PFSK-1 (cell line): ENCODE measurements around the gene MPDZ.

Experiments used
- FOXP2 ChIP-seq: optimal IDR thresholded peaks from 2 replicates; pipeline ENCODE3; 2011; ENCODE audit warnings: borderline replicate concordance, control low read depth, inconsistent platforms; ENCODE audit not compliant: insufficient read depth; ENCODE audit errors: extremely low read length, extremely low read depth
- POLR2AphosphoS5 ChIP-seq: IDR thresholded peaks from 2 replicates; pipeline ENCODE4 v1.6.1; 2012; ENCODE audit warnings: low read depth, mild to moderate bottlenecking, control low read depth, low read length, moderate library complexity
- REST ChIP-seq, 2 experiments: IDR thresholded peaks; 2 replicates each; pipeline versions ENCODE4 v1.6.1 to v1.8.0; 2011 to 2012; ENCODE audit warnings: low read depth in 2 of 2, low read length in 2 of 2, control low read depth in 1 of 2, inconsistent platforms in 1 of 2, mild to moderate bottlenecking in 1 of 2, moderate library complexity in 1 of 2; ENCODE audit not compliant: insufficient read depth in 1 of 2
- SIN3A ChIP-seq: IDR thresholded peaks from 2 replicates; pipeline ENCODE4 v1.6.1; 2012; ENCODE audit warnings: mild to moderate bottlenecking, low read length, moderate library complexity, borderline replicate concordance; ENCODE audit not compliant: insufficient read depth
- TAF1 ChIP-seq: IDR thresholded peaks from 2 replicates; pipeline ENCODE4 v1.6.1; 2012; ENCODE audit warnings: low read length, control low read depth, borderline replicate concordance; ENCODE audit not compliant: insufficient read depth

MPDZ gene

GRCh38 chr9:13263511-13263910 lies 16.0 kb downstream of the MPDZ start:
- no peak for TF ChIP-seq POLR2AphosphoS5
- no peak for TF ChIP-seq FOXP2
- no peak for TF ChIP-seq SIN3A
- no peak for TF ChIP-seq REST (IDR thresholded peaks at IDR 0.05; ENCODE audit: insufficient read depth in 1 of 2, low read depth in 2 of 2, low read length in 2 of 2)
- no peak for TF ChIP-seq TAF1

GRCh38 chr9:13252852-13253251 lies 26.6 kb downstream of the MPDZ start:
- TF ChIP-seq SIN3A (no peak), REST (IDR thresholded peaks at IDR 0.05; ENCODE audit: insufficient read depth in 1 of 2, low read depth in 2 of 2, low read length in 2 of 2) (no peak), FOXP2 (no peak), TAF1 (no peak), POLR2AphosphoS5 (no peak)

- TF ChIP-seq TAF1 (no peak), SIN3A (no peak), FOXP2 (no peak), REST (IDR thresholded peaks at IDR 0.05; ENCODE audit: insufficient read depth in 1 of 2, low read depth in 2 of 2, low read length in 2 of 2) (no peak), POLR2AphosphoS5 (no peak)
These were observed 35.3 kb downstream of the MPDZ start for GRCh38 chr9:13244181-13244580.

GRCh38 chr9:13241283-13241682 lies 38.2 kb downstream of the MPDZ start:
- no peak for TF ChIP-seq SIN3A
- TF ChIP-seq REST (IDR thresholded peaks at IDR 0.05; ENCODE audit: insufficient read depth in 1 of 2, low read depth in 2 of 2, low read length in 2 of 2): no peak
- TF ChIP-seq TAF1: no peak
- TF ChIP-seq POLR2AphosphoS5: no peak
- TF ChIP-seq FOXP2: no peak

- no peak for TF ChIP-seq REST (IDR thresholded peaks at IDR 0.05; ENCODE audit: insufficient read depth in 1 of 2, low read depth in 2 of 2, low read length in 2 of 2)
- TF ChIP-seq FOXP2: no peak
- TF ChIP-seq SIN3A: no peak
- no peak for TF ChIP-seq POLR2AphosphoS5
- TF ChIP-seq TAF1: no peak
These were observed 39.8 kb downstream of the MPDZ start for GRCh38 chr9:13239660-13240059.
